Measurements from ENCODE around the gene NR2E3. TPM values are rescaled to one million over a fixed set of nuclear protein-coding genes. Genes with fewer than 3 reads are reported as not detected.

The NR2E3 gene
- total and polyA plus RNA-seq, 9 of the 15 experiments (the other 6 are each of a cell fraction or from before 2014, with no cell fraction given), result not detected

- TF ChIP-seq RB1 (IDR thresholded peaks at IDR 0.05; ENCODE audit: low read depth) (peak; percentile 33; the same call in 1 of the 2 replicates), REST (IDR thresholded peaks at IDR 0.05; ENCODE audit: borderline replicate concordance) (peak; percentile 61), REST (CRISPR knock-in tag; IDR thresholded peaks at IDR 0.05; ENCODE audit: low read depth) (no peak), POLR2H (tag; IDR thresholded peaks at IDR 0.05; ENCODE audit: low read depth) (no peak), PATZ1 (CRISPR knock-in tag; IDR thresholded peaks at IDR 0.05; ENCODE audit: borderline replicate concordance) (no peak), GTF3C2 (IDR thresholded peaks at IDR 0.05; ENCODE audit: borderline replicate concordance, extremely low read depth, insufficient read length) (no peak), FOXO4 (CRISPR knock-in tag; IDR thresholded peaks at IDR 0.05) (no peak), SPI1 (IDR thresholded peaks at IDR 0.05; ENCODE audit: borderline replicate concordance, low read depth, low read length) (peak; percentile 11; the same call in 1 of the 2 replicates), MBD2 (IDR thresholded peaks at IDR 0.05; ENCODE audit: borderline replicate concordance, low read depth) (no peak)
Measured at GRCh38 chr15:71802770-71803169, 7.6 kb upstream of the NR2E3 start (continued).

Data from K562 (cell line).